GM21576 (cell line): ENCODE results near the gene LHPP.
"Not testable (repeated sequence)": the region's sequence is repeated elsewhere in the genome, so short reads cannot be mapped to it uniquely, and the experiment has no call there.

ENCODE experiments used
- ATAC-seq: cut with Tn5 transposase; IDR thresholded peaks from one replicate; pipeline ENCODE4 v1.9.1; 2021; ENCODE audit warnings: mild to moderate bottlenecking, moderate library complexity; ENCODE audit not compliant: unreplicated experiment

The LHPP gene

DNA sequence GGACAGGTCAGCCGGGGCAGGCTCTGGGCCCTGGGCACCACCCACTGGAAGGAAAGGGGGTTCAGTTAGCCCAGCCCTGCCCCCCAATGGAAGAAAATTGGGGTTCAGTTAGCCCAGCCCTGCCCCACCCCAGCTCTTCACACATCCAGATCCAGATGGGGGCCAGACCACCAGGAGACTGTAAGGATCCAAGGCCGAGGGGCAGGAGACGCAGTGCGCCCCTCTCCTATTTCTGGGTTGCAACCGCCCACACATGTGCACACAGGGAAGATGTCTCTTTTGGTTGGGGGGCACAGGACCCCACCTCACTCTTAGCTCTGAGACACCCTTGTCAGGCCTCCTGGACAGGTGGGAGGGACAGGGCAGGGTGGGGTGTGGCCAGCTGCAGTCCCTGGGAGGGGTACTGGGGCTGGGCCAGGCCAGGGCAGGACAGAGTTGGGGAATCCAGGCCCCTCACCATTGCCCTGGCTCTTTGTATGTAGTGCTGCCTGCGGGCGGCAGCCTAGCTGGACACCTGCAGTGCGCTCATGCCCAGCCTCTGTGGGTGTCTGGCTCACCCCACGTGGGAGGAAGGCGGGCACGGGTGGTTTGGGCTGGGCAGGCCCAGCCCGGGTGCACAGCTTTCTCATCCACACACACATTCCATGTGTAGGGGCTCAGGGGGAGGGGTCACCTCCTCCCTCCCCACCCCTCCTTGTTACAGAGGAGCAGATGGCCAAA is 141.2 kb downstream of the LHPP start:
- no peak for ATAC-seq

DNA sequence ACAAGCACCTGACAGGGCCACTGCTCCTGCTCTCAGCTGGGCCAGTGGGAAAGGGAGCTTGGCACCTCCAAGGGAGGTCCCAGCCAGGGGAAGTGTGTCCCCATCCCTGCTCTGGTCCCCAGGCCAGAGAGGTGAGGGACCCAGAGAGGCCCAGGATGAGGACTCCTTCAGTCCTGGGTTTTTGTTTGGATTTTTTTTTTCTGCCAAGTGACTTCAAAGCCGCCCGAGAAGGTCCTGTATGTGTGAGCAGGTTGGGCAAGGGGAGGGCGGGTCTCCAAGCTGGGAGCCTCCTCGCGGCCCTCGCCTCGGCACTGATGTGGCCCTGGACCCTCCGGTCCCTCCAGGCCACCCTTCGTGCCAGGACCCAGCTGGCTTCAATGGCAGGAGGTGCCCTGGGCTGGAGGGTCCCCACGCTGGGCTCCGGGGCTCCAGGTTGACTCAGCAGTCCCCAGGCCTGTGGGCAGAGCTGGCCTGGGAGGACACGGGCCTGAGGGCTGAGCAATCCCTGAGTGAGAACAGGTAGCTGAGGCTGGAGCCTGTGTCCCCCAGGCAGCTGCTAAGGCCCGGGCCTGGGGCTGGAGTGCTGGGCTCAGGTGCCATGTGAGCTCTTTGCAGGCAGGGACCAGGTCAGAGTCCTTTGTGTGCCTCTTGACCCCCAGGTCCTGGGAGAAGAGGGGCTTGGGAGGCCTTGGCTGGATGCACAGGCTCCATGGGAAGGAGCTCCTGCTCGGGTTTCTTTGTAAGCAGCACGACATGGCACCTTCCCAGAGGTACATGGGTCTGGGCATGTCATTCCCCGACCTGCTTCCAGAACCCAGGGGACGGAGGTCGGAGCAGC is 142.0 kb downstream of the LHPP start:
- ATAC-seq, result no peak

DNA sequence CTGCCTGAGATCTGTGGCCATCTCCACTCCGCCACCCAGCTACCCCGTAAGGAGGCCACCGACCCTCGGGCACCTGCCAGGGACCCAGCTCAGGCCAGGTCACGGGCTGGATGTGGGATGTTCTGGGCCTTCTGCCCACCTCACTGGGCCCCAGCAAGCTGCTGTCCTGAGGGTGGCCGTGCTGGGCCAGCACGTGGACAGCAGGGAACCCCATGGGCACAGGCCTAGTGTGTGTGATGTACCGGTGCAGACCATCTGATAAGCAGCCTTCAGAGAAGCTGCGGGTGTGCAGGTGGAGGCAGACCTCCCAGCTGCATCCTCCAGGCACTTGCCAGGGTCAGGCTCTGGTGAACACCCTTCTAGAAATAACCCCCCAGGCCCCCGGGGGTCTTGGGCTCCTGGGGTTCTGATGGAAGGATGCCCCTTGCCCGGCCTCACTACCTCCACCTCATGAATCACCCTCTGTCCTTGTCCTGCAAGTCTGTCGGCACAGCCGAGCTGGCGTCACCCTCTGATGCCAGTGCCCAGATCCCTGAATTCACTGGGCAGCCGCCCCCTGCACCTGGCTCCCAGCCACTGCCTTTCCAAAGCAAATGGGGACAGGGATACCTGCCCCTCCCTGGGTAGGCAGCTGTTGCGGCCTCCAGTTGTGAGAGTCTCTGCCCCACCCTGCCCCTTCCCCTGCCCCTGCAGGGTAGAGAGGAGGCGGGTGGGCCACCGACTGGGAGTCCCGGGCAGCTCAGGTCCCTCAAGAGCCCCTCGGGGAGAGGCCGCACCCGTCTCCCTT is 142.8 kb downstream of the LHPP start:
- no peak for ATAC-seq

DNA sequence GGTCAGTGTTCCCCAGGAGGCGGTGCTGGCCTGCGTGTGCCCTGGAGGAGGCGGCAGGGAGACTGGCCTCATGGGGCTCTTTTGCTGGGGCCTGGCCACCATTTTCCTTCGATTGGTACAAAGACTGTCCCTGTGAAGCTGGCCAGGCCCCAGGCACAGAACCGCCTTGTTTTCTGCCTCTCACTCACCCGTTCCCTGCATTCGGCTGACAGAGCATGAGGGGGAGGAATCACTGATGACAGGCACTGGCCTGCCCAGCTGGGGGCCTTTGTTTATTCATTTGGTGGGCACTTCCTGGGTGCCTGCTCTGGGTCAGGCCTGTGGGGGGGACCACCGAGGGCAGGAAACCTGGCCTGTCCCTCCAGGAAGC is 143.4 kb downstream of the LHPP start:
- ATAC-seq, result no peak

DNA sequence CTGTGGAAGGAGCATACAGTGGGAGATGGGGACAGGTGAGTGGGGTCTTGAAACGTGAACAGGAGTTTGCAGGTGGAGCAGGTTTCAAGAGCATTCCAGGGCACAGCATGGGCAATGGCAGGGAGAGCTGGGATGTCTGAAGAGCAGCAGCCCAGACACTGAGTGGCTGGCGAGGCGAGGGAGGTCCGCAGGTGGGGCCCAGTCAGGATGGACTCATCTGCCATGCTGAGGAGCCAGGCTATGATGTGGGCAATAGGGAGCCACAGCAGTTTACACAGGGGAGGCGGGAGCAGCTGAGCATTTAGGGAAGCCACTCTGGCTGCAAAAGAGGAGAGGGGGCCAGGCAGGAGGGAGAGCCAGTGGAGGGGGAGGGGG is 143.8 kb downstream of the LHPP start:
- ATAC-seq, result no peak

DNA sequence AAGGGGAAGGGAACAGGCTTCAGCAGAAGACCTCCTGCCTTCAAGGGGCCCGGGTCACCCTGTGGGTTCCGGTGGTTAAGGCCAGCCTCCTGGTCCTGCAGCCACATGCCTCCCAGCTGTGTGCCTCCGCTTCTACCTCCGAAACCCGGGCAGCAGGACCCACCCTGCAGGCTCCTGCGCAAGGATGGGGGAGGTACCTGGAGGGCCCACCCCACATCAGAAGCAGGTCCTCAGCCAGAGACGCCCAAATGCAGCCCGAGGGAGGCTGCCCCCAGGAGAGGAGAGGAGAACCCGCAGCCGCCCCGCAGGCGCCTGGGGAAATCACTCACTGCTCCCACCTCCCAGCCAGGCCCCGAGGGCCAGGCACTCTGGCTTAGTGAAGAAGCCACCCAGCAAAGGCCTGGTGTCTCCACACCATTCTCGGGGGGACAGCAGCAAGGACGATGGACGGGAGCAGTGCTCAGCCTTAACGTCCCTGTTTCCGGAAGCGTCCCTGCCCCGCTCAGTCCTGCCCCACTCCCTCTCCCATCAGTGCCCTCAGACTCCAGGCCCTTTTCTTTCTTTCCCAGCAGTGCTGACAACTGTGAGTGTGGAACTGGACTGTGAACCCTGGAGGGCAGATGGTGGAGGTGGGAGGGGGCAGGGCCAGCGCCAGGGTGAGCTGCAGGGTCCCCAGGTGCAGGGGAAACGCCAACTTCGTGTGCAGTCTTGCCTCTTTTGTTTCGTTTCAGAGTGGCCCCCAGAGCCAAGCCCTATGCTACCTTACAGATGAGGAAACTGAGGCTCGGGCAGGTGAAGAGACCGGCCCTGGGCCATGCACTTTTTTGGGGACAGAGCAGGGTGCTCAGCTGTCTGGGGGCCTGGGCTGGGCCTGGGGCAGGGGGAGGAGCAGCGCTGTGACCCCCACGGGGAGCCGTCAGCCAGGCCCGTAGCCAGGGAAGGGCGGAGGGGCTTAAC is 144.5 kb downstream of the LHPP start:
- no peak for ATAC-seq

DNA sequence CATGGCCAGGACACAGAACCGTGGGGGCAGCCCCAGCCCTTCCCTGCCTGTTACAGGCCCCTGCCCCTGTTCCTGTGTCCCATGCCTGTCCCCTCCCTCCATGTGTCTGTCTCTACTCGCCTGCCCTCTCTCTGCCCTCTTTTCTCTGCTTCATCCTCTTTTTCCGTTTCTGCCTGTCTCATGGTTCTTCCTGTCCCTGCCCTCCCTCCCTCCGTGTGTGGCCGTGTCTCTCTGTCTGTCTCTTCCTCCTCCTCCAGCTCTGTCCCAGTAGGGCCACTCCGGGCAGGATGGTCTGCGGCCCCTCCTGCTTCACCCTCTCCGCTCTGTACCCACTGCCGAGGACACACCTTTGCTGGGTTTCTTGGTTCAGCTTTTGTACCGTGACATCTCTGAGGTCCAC is 145.2 kb downstream of the LHPP start:
- ATAC-seq, result no peak

DNA sequence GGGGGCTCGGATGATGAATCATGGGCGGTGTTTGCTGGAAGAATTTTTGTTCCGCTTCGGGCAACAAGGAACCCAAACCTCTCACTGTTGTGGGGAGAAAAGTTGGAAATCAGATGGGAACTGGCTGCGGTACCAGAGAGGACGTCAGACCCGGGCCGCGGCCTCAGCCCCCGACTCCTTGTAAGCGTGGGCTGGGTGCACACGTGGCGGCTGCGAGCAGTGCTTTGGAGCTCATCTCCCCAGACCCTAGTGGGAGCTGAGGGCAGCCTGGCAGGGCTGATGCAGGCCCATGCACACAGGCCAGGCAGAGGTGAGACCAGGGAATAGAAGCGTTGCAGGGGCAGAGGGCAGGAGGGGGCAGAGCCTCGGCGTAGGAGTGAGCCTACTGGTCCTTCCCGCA is 146.1 kb downstream of the LHPP start:
- no peak for ATAC-seq

DNA sequence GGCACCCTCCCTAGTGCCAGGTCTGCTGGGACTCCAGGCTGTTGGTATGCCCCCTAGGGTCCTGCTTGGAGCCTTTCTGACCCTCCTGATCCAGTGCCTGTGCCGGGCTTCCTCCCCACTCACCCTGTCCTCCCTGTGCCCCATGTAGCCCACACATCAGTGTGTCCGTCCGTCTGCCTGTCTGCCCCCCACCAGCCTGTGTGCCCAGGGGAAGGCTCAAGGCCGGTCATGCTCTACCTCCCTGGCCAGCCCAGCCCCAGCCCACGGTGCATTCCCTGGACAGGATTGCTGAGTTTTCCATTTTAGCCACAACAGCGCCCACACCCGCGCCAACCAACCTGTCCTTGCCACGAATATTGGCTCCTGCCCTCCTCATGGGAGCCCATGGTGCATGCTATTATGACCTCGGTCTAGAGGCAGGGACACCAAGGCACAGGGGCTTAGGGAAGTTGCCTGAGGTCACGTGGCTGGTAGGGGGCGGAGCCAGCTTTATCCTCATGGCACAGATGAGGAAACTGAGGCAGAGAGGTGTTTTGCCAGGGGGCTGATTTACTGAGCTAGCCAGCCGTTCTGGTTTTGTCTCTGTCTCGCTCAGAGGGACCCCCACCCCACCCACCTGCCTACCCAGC is 146.6 kb downstream of the LHPP start:
- ATAC-seq, result no peak

DNA sequence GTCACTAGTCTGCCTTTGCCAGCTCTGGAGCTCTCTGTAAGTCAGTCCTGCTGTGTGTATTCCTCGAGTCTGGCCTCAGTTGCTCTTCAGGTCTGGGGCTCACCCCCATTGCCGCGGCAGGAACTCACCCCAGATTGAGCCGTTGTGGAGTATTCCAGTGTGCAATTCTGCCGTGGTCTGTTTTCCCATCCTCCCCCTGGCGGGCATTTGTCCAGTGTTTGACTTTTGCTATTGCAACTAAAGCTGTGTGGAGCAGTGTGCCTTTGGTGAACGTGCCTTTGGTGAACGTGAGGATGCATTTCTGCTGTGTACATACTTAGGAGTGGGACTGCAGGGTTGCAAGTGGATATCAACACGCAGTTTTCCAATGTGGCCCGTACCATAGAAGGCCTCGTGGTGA is 148.1 kb downstream of the LHPP start:
- ATAC-seq, result no peak

DNA sequence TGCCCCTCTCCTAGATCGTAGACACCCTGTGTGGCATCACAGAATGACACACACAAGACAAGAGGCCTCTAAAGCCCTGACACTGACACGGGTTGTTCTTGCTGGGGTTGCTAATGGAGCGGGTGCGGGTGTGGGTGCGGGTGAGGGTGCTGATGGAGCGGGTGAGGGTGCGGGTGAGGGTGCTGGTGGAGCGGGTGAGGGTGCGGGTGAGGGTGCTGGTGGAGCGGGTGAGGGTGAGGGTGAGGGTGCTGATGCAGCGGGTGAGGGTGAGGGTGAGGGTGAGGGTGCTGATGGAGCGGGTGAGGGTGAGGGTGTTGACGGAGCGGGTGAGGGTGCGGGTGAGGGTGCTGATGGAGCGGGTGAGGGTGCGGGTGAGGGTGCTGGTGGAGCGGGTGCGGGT is 148.6 kb downstream of the LHPP start:
- not testable (repeated sequence) for ATAC-seq

DNA sequence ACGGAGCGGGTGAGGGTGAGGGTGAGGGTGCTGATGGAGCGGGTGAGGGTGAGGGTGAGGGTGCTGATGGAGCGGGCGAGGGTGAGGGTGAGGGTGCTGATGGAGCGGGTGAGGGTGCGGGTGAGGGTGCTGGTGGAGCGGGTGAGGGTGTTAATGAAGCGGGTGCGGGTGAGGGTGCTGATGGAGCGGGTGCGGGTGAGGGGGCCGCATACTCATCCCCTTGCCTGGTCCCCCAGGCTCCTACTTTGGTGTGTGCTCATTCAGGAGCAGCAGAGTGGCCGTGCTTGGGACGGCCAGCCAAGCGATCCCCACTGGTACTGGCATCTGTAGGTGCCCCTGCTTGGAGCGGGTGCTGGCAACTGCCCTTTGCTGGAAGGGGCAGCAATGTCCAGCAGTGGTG is 149.2 kb downstream of the LHPP start:
- not testable (repeated sequence) for ATAC-seq

DNA sequence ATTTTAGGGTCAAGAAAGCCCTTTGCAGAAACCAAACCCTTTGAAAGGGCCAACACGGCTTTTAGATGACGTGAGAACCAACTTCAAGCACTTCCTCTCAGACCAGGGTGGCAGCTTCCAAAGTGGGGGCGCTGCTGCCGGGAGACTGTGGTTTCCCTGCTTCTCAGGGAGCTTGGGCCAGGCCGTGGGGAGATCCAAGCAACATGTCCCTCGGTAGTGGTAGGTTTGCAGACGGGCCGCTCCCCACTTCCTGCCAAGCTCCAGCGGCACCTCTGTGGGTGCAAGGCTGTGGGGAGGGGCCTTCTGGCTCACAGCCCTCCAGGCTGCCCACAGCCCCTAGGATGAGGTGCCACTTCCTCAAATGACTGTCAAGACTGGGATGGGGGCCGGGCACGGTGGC is 150.1 kb downstream of the LHPP start:
- ATAC-seq, result no peak

DNA sequence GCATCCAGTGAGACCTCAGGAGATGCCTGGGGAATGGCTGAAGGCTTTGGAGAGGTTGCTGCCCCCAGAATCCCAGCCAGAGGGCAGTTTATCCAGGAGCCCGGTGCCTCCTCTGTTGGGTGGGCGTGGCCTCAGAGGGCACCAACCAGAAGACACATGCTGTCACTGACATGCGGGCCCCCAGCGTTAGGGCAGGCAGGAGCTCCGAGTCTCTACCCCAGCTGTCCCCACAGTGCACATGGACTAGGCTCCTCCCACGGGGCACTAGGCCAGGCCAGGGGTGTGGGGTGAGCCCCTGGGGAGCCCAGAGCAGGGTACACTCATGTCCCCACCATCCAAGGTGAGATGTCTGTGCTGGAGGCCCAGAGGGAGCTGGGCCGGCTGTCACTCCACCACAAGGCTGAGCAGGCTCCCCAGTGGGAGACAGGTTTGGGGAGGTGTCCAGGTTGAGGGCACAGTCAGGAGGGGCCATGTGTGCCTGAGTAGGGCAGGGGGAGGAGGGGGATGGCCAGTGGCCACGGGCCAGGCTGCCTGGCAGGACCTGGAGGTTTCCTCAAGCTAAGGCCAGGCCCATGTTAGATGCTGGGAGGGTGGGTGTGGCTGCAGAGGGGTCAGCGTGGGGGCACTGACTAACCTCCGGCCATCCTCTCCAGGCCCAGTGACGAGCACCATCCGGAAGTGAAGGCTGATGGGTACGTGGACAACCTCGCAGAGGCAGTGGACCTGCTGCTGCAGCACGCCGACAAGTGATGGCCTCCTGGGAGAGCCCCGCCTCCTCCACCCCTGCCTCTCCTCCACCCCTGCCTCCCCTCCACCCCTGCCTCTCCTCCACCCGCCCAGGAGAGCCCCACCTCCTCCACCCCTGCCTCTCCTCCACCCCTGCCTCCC is 151.2 kb downstream of the LHPP start:
- ATAC-seq, result no peak

DNA sequence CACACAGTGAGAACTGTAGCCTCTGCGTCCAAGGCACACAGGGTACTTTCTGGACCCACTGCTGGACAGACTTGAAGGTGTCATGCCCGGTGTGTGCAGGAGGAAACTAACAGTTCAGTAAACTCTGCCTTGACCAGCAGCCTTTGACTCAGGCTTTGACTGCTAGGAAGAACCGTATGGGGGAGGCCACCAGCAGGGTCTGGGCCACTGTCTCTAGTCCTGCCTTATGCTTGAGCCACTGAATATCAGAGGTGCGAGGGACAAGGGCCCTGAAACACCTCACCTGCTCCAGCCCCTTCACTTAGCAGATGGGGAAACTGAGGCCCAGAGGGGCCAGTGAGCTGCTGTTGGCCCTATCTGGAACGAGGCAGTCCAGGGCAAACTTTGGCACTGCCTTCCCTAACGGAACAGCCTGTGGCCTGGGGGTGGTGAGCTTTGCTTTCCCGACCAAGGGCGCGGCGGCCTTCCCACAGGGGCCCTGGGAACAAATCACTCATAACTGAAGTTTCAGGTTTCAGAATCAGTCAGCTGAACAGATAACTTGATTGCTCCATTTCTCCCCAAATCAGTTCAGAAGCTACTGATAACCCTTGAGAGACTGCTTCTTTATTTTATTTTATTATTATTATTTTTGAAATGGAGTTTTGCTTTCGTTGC is 152.5 kb downstream of the LHPP start:
- ATAC-seq, result peak; percentile 51

DNA sequence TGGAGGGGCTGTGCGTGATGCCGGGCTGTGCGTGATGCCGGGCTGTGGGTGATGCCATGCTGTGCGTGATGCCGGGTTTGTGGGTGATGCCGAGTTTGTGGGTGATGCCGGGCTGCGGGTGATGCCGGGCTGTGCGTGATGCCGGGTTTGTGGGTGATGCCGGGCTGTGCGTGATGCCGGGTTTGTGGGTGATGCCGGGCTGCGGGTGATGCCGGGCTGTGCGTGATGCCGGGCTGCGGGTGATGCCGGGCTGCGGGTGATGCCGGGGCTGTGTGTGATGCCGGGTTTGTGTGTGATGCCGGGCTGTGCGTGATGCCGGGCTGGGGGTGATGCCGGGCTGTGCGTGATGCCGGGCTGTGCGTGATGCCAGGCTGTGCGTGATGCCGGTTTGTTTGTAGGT is 153.6 kb downstream of the LHPP start:
- ATAC-seq, result no peak

DNA sequence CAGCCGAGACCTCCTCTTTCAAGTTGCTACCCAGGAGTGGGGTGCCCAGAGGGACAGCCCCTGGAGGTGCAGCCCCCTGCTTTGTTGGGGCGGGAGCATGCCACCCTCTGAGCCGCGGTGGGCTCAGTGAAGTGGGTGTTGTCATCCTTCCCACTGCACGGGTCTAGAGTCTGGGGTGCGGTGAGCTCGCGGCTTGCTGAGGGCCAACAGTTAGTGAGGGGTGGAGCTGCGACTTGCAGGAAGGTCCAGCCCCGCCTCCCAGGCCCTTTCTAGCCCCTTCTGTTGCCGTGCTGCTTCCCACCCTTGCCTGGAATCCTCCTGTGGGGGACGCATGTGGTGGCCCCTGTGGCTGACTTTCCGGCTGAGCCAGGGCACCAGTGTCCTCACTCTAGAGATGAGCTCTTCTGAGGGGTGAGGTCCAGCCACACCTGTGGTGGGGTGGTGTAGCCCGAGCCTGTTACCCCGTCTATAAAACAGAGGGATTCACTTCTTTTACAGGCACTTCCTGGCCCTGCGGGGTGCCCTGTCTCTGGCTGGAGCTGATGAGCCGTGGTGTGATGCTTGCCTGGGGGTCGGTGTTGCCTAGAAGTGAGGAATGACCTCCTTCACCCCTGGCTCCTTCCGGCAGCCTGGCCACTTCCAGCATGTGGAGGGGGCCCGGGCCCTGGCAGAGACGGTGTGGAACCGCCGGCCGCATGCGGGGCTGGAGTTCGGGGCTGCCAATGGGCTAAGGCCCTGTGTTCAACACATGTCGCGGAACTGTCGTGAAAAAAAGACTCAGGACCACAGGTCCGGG is 154.6 kb downstream of the LHPP start:
- no peak for ATAC-seq

DNA sequence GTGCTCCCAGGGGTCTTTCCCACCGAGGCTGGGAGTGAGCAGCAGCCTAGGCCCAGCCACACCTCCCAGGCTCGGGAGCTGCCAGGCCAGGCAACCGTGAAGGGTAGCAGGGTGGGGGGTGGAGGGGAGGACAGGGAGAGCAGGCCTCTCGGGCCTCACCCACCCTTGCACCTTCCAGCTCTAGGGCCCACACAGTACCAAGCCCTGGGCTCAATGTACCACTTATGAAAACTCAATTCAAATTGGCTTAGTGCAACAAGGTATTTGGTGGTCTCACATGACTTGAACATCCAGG is 155.2 kb downstream of the LHPP start:
- no peak for ATAC-seq
